ENCODE results near the gene OGFOD1. TPM values are rescaled to one million over a fixed set of nuclear protein-coding genes. Genes with fewer than 3 reads are reported as not detected.

The OGFOD1 gene
- total and polyA plus RNA-seq, 2 of the 13 experiments (the other 11 are each of a cell fraction or from before 2014, with no cell fraction given), result 35.2 to 81.3 TPM

DNA sequence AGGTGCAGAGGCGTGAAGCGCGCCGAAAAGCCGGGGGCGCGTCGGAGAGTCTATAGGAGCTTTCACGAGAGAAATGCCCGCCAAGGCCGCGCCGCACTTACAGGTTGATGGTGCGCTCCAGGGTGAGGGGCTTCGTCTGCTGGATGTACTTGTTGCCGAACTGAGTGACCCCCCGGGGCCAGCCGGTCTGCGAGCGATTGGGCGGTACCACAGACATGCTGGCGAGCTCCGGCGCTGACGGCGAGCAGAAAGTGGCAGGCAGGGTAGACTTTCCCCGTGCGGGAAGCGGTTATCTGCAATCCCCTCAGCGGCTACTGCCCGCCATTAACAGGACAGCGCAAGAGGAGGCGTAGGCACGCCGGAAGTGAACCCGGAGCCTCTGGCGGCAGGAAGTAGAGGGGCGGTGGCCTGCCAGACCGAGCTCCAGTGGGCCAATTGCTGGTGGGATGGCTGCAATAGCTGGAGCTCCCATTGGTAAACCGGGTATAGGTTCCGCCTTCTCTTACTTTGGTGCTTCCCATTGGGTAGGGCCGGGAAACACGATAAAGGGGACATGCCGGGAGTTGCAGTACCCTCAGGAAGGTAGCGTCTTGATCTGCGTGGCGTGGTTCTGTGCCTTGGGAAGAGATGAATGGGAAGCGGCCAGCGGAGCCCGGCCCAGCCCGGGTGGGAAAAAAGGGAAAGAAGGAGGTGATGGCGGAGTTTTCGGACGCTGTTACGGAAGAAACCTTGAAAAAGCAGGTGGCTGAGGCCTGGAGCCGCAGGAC, at the start of gene OGFOD1, which contains the start of gene NUDT21 (continued):
- TF ChIP-seq SAFB2 (CRISPR knock-in tag; IDR thresholded peaks at IDR 0.05; ENCODE audit: borderline replicate concordance, low read depth), result peak; percentile 74; the same call in 1 of the 2 replicates
- TF ChIP-seq GATA4 (IDR thresholded peaks at IDR 0.05; ENCODE audit: borderline replicate concordance, low read depth), result peak; percentile 81; the same call in 1 of the 2 replicates
- no peak for TF ChIP-seq ZNF354B (CRISPR knock-in tag; IDR thresholded peaks at IDR 0.05)
- TF ChIP-seq ZNF235 (CRISPR knock-in tag; IDR thresholded peaks at IDR 0.05; ENCODE audit: borderline replicate concordance), result 0 out of 2 replicates have a peak, but pooled peaks have one; percentile 10
- no peak for TF ChIP-seq ZNF850 (CRISPR knock-in tag; conservative IDR thresholded peaks at IDR 0.05)
- TF ChIP-seq SMC3 (IDR thresholded peaks at IDR 0.05; ENCODE audit: low read length), result no peak
- peak; percentile 66 for TF ChIP-seq KDM2A (CRISPR knock-in tag; IDR thresholded peaks at IDR 0.05; ENCODE audit: borderline replicate concordance, low read depth)
- peak; percentile 89 for TF ChIP-seq DR1 (CRISPR knock-in tag; IDR thresholded peaks at IDR 0.05)
- peak; percentile 66 for TF ChIP-seq ZNF160 (CRISPR knock-in tag; IDR thresholded peaks at IDR 0.05)
- 0 out of 2 replicates have a peak, but pooled peaks have one; percentile 64 for TF ChIP-seq ZNF564 (CRISPR knock-in tag; IDR thresholded peaks at IDR 0.05)
- TF ChIP-seq ZNF781 (CRISPR knock-in tag; IDR thresholded peaks at IDR 0.05; ENCODE audit: borderline replicate concordance, not compliant biosample characterization), result peak; percentile 67
- TF ChIP-seq ZBTB42 (CRISPR knock-in tag; IDR thresholded peaks at IDR 0.05), result peak; percentile 65; the same call in 1 of the 2 replicates
- peak; percentile 91 for TF ChIP-seq POLR2AphosphoS5 (IDR thresholded peaks at IDR 0.05; ENCODE audit: low read depth, low read length)
- no peak; the same call in 1 of the 2 replicates for TF ChIP-seq DNMT3B (CRISPR knock-in tag; conservative IDR thresholded peaks at IDR 0.05)
- peak; percentile 13; the same call in 1 of the 2 replicates for TF ChIP-seq AHR (CRISPR knock-in tag; IDR thresholded peaks at IDR 0.05)
- TF ChIP-seq SNAPC4 (CRISPR knock-in tag; IDR thresholded peaks at IDR 0.05), result peak; percentile 72
- peak; percentile 74; the same call in 1 of the 2 replicates for TF ChIP-seq CEBPB (IDR thresholded peaks at IDR 0.05; ENCODE audit: borderline replicate concordance, low read depth, low read length)
- peak; percentile 19 for TF ChIP-seq SRSF1 (optimal IDR thresholded peaks at IDR 0.05; ENCODE audit: low read depth, low read length)
- TF ChIP-seq ZNF44 (CRISPR knock-in tag; IDR thresholded peaks at IDR 0.05), result peak; percentile 22; the same call in 1 of the 2 replicates
- TF ChIP-seq ZNF264 (CRISPR knock-in tag; IDR thresholded peaks at IDR 0.05), result peak; percentile 61; the same call in 1 of the 2 replicates
- 0 out of 2 replicates have a peak, but pooled peaks have one; percentile 40 for TF ChIP-seq ZNF180 (CRISPR knock-in tag; IDR thresholded peaks at IDR 0.05; ENCODE audit: borderline replicate concordance, low read depth)
- no peak for TF ChIP-seq ATM (IDR thresholded peaks at IDR 0.05; ENCODE audit: borderline replicate concordance)
- 0 out of 2 replicates have a peak, but pooled peaks have one; percentile 2 for TF ChIP-seq ZNF329 (CRISPR knock-in tag; IDR thresholded peaks at IDR 0.05; ENCODE audit: low read depth)
- TF ChIP-seq KLF11 (CRISPR knock-in tag; IDR thresholded peaks at IDR 0.05), result no peak; the same call in 1 of the 2 replicates
- no peak for TF ChIP-seq DPF2 (CRISPR knock-in tag; IDR thresholded peaks at IDR 0.05; ENCODE audit: borderline replicate concordance, low read depth)

Data from HepG2 (cell line).